Rectal smooth muscle tissue (tissue), 1 donor: Measurements from ENCODE around the gene ABCG1.

Experiments used
- H3K27ac ChIP-seq: one replicate; pipeline ENCODE4 v1.7.0; 2013; ENCODE audit warnings: low read depth, low read length, inconsistent platforms
- H3K27me3 ChIP-seq: one replicate; pipeline ENCODE4 v1.7.0; 2013; ENCODE audit warnings: low read length; ENCODE audit not compliant: control insufficient read depth, insufficient read depth
- H3K36me3 ChIP-seq: one replicate; pipeline ENCODE4 v1.7.0; 2013; ENCODE audit warnings: low read length; ENCODE audit not compliant: control insufficient read depth, insufficient read depth
- H3K4me1 ChIP-seq: one replicate; pipeline ENCODE4 v1.7.0; 2013; ENCODE audit warnings: low read length; ENCODE audit not compliant: control insufficient read depth, insufficient read depth
- H3K4me3 ChIP-seq: one replicate; pipeline ENCODE4 v1.7.0; 2013; ENCODE audit warnings: low read length
- H3K9ac ChIP-seq: one replicate; pipeline ENCODE4 v1.7.0; 2013; ENCODE audit warnings: low read length

ABCG1 gene

DNA sequence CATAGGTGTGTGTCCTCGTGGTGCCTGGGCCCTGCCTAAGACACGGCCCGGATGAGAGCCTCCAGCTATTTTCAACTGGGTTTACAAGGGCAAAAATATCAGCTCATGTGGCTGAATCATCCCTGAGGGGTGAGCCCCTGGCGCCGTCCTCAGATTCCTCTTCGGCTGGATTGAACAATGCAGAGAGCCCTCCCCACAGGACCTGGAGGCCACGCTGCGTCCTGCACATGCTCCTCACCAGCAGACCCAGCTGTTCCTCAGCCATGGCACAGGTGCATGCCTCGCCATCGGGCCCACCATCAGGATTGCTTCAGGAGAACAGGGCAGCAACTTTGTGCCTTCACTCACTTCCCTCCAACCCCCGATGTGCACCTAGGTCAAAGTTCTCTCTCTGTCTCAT lies 60.9 kb downstream of the ABCG1 start:
- Histone ChIP-seq H3K27me3 (no peaks in the 10 kb centered on the region), H3K9ac (no peak overlapping the region), H3K36me3 (peaks cover 28% of the 10 kb centered on the region), H3K4me1 (no peaks in the 10 kb centered on the region), H3K27ac (no peak overlapping the region), H3K4me3 (no peak overlapping the region)

DNA sequence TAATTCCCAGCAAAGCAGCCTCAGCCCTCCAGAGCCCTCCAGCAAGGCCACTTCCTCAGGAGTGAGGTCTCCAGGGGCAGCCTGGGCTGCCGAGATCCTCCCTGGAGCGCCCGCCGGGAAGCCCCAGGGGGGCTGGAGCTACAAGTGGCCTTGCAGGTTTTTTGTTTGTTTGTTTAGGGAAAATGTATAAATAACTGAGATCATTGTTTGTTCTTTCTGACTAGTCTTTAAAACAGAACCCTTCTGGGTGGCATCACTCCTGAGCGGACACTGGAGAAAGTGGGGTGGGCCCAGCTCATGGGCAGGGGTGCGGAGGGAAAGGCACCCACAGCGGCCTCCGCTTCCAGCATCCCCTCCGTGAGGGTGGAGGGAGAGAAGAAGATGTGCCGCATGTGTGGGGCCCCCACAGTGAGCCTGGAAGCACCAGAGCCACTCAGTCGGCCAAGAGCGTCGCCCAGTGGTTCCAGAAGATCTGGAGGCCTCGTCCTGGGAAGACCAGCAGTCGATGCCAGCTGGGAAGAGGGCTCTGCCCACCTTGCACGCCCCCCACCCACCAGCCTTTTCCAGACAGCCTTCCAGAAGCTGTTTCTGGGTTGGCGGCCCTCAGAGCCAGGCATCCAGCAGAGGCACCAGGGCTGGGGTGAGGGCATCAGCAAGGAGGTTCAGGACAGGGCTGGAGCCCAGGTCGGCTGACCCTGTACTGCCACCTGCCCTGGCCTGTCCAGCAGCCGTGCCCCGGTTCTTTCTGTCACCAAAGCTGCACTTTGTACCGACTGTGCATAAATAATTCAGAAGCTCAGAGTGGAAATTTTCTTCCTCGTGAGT lies 61.6 kb downstream of the ABCG1 start:
- peaks cover 28% of the 10 kb centered on the region for H3K36me3 ChIP-seq
- no peaks in the 10 kb centered on the region for H3K4me1 ChIP-seq
- no peak overlapping the region for H3K4me3 ChIP-seq
- no peaks in the 10 kb centered on the region for H3K27me3 ChIP-seq
- H3K9ac ChIP-seq = no peak overlapping the region
- no peak overlapping the region for H3K27ac ChIP-seq

DNA sequence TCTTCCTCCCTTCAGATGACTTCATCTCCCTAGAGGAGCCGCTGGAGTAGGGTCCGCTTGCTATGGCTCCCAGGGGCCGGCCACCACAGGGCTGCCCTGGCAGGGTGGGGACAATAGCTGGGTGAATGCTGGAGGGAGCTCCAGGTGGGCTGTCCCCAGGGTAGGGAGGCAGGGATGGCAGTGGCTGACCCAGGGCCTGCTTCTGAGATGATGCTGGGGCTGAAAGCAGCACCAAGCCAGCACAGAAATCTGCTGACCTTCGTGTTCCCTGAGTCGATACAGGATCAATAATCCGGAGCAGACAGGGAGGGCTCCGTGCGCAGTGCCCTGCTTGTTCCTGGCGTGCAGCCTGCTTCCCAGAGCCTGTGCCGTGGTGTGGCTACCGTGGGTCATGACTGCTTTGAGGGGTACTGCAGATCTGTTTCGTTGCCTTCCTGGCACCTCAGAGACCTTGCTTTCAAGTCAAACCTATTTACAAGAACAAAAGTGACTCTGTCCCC lies 62.3 kb downstream of the ABCG1 start:
- H3K27ac ChIP-seq = no peak overlapping the region
- H3K27me3 ChIP-seq = no peaks in the 10 kb centered on the region
- H3K36me3 ChIP-seq = peaks cover 25% of the 10 kb centered on the region
- no peaks in the 10 kb centered on the region for H3K4me1 ChIP-seq
- no peak overlapping the region for H3K9ac ChIP-seq
- no peak overlapping the region for H3K4me3 ChIP-seq

DNA sequence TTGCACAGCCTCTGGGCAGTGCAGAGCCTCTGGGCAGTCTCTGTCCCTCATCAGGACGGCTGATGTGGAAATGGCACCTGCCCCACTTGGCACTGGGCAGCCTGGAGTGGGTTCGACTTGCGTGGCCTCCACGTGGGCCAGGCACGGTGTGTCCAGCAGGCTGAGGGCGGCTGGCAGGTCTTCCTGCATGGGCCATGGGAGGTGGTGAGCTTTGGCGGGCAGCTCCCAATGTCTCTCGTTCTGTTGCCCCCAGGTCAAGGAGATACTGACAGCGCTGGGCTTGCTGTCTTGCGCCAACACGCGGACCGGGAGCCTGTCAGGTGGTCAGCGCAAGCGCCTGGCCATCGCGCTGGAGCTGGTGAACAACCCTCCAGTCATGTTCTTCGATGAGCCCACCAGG lies 63.1 kb downstream of the ABCG1 start:
- no peaks in the 10 kb centered on the region for H3K4me1 ChIP-seq
- H3K27ac ChIP-seq = no peak overlapping the region
- H3K4me3 ChIP-seq = no peak overlapping the region
- peaks cover 23% of the 10 kb centered on the region for H3K36me3 ChIP-seq
- no peaks in the 10 kb centered on the region for H3K27me3 ChIP-seq
- H3K9ac ChIP-seq = no peak overlapping the region

DNA sequence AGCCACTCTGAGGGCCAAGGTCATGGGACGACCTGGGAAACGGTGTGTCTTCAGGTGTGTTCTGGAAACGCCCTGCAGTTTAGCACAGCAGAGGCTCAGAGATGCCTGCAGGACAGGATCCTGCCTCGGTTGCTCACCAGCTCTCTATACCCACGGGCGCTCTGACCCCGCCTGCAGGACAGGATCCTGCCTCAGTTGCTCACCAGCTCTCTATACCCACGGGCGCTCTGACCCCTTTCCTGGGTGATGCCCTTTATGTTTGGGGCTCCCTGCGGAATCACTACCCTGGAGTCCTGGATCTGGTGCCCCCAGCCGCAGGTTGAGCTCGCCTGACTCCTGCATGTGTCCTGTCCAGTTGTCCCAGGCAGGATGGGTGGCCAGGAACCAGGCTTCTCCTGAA lies 63.8 kb downstream of the ABCG1 start:
- H3K27me3 ChIP-seq = no peaks in the 10 kb centered on the region
- peaks cover 23% of the 10 kb centered on the region for H3K36me3 ChIP-seq
- H3K4me3 ChIP-seq = no peak overlapping the region
- H3K9ac ChIP-seq = no peak overlapping the region
- H3K4me1 ChIP-seq = no peaks in the 10 kb centered on the region
- no peak overlapping the region for H3K27ac ChIP-seq

DNA sequence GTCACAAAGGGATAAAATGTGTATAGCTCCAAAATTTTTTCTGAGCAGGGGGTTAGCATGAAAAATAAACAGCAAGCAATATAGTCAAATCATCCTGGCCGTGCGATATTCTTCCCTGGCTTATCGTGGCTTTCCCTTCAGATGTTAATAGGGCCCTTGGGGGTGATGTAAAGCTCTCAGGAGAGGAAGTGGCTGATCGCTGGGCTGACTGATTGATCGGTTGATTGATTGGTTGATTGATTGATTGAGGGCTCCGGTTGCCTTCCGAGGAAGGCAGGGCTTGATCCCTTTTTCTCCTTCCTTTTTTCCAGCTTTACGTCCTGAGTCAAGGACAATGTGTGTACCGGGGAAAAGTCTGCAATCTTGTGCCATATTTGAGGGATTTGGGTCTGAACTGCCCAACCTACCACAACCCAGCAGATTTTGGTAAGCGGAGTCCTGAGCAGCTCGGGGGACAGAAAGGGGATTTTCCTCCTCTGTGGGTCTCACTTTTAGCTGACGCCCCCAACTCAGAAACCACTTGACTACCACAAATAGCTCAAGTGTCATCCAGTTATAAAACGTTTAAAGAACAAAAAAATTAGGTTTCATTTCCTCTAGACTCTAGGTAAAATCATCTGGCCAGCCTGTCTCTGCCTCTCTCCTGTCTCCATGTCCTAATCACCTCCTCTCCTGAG lies 66.8 kb downstream of the ABCG1 start:
- Histone ChIP-seq H3K9ac (no peak overlapping the region), H3K27me3 (no peaks in the 10 kb centered on the region), H3K27ac (no peak overlapping the region), H3K4me3 (no peak overlapping the region), H3K4me1 (no peaks in the 10 kb centered on the region), H3K36me3 (peaks cover 30% of the 10 kb centered on the region)

DNA sequence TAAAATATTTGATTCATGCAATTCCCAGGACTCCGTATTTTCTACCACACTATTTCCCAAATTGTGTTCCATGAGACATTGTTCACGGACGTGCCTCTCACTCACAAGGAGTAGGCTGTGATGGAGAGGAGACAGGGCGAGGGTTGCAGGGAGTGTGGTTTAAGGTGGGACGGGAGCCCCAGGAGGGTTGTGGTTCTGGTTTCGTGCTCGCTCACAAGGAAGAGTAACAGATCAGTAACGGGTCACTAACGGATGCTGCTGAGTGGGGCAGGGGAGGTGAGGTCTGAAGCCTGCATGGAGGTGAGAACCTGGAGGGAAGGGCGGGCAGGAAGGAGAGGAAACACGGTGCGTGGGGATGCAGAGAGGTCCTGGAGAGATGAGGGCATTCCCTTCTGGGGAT lies 67.5 kb downstream of the ABCG1 start:
- peaks cover 32% of the 10 kb centered on the region for H3K36me3 ChIP-seq

DNA sequence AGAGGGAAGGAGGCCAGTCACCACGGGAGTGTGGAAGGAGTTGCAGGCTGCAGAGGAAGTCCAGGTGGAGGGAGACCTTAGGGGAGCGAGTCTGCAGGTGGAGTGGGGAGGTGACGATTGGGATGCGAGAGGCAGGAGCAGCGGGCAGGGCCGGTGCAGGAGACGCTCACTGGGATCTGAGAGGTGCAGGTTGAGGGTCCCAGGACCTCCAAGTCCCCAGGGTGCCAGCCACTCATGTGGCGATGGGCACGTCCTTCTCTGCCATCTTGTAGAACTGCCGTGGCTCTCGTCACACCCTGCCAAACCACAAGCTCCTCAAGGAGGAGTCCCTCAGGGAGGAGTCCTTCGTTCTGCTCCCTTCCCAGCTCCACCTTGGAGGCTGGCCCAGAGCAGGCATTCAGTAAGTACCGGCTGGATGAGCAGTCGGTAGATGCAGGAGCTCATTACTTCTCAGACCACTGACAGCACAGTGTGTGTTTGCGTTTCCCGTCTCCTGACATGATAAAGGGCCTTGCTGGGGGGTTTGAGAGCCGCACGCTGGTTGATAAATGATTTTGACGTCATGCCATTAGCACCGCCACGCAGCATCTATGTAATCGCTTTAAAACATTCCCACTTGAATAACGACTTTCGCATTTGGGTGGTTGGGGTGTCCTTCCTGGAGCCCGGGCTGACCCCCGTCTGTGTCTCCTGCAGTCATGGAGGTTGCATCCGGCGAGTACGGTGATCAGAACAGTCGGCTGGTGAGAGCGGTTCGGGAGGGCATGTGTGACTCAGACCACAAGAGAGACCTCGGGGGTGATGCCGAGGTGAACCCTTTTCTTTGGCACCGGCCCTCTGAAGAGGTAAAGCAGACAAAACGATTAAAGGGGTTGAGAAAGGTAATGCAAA lies 68.5 kb downstream of the ABCG1 start:
- H3K4me1 ChIP-seq = no peaks in the 10 kb centered on the region
- H3K9ac ChIP-seq = no peak overlapping the region
- H3K27ac ChIP-seq = no peak overlapping the region
- no peak overlapping the region for H3K4me3 ChIP-seq
- H3K36me3 ChIP-seq = peaks cover 31% of the 10 kb centered on the region
- no peaks in the 10 kb centered on the region for H3K27me3 ChIP-seq

More for the DNA sequence above, 67.5 kb downstream of the ABCG1 start:
- H3K9ac ChIP-seq = no peak overlapping the region
- no peaks in the 10 kb centered on the region for H3K27me3 ChIP-seq
- H3K4me3 ChIP-seq = no peak overlapping the region
- H3K4me1 ChIP-seq = no peaks in the 10 kb centered on the region
- H3K27ac ChIP-seq = no peak overlapping the region

DNA sequence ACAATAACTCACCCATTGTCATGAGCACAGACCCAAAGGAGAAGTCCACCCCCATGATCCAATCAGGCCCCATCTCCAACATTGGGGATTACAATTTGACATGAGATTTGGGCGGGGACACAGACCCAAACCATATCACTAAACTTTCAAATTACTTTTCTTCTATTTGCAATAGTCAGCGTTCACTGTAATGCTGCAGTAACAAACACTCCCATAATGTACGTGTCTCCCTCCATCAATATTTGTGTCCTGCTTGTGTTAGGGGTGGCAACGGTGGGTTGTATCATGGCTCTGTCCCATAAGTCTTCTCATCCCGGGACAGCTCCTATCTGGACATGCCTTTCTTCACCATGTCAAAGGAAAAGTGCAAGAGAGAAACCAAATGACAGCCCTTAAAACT lies 70.0 kb downstream of the ABCG1 start:
- Histone ChIP-seq H3K27ac (no peak overlapping the region), H3K4me3 (no peak overlapping the region), H3K27me3 (no peaks in the 10 kb centered on the region), H3K9ac (no peak overlapping the region), H3K36me3 (peaks cover 39% of the 10 kb centered on the region), H3K4me1 (no peaks in the 10 kb centered on the region)

DNA sequence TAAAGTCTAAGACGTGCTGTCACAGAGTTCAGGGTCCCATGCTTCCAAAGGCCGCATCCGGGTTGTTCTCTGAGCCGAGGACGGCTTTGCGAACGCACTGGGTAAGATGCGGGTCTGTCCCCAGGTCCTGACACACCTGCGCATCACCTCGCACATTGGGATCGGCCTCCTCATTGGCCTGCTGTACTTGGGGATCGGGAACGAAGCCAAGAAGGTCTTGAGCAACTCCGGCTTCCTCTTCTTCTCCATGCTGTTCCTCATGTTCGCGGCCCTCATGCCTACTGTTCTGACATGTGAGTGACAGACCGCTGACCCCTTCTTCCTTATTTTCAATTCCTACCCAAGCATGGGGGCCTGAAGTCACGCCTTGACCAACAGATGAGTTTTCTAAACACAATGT lies 71.0 kb downstream of the ABCG1 start:
- H3K4me1 ChIP-seq = no peaks in the 10 kb centered on the region
- no peaks in the 10 kb centered on the region for H3K27me3 ChIP-seq
- H3K36me3 ChIP-seq = peaks cover 39% of the 10 kb centered on the region
- no peak overlapping the region for H3K4me3 ChIP-seq
- no peak overlapping the region for H3K27ac ChIP-seq
- no peak overlapping the region for H3K9ac ChIP-seq

DNA sequence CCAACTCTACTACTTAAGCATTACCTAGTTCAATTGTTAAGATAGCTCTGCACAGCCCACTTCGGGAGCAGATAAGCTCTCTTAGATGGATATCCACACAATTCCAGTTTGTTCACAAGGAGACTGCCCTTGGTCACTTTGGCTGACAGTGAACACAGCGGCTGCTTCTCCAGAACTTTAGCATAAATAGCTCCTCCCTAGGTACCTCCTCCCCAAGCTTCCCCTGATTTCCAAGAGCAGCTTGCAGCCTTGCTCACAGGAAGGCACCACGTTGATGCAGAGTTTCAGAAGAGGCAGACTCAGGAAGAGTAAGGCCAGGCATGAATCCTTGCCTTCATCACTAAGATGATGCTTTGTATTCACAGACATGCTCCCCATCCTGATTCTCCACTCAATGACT lies 71.6 kb downstream of the ABCG1 start:
- Histone ChIP-seq H3K36me3 (peaks cover 39% of the 10 kb centered on the region), H3K27me3 (no peaks in the 10 kb centered on the region), H3K4me3 (no peak overlapping the region), H3K27ac (no peak overlapping the region), H3K9ac (no peak overlapping the region), H3K4me1 (no peaks in the 10 kb centered on the region)
